SJSA1 (cell line): Measurements from ENCODE around the gene PRM2. TPM values are rescaled to one million over a fixed set of nuclear protein-coding genes. Genes with fewer than 3 reads are reported as not detected.

Experiments
- DNase-seq, 2 experiments: peaks; one replicate each; pipeline ENCODE4 v3.0.0-alpha.2; 2015 to 2020; ENCODE audit warnings: low spot score in 2 of 2, low read depth in 1 of 2
- H3K27ac ChIP-seq: fragments of 250-450 bp; sonication (Bioruptor Pico); 2 replicates; pipeline ENCODE4 v1.5.1; 2020; ENCODE audit warnings: mild to moderate bottlenecking, moderate library complexity
- H3K27me3 ChIP-seq: fragments of 250-450 bp; sonication (Bioruptor Pico); replicated peaks from 2 replicates; pipeline ENCODE4 v1.5.1; 2020; ENCODE audit warnings: mild to moderate bottlenecking, moderate library complexity
- H3K36me3 ChIP-seq: fragments of 250-450 bp; sonication (Bioruptor Pico); 2 replicates; pipeline ENCODE4 v1.5.1; 2020; ENCODE audit warnings: mild to moderate bottlenecking
- H3K4me1 ChIP-seq: fragments of 250-450 bp; sonication (Bioruptor Pico); replicated peaks from 2 replicates; pipeline ENCODE4 v1.6.1; 2021; ENCODE audit warnings: mild to moderate bottlenecking
- H3K4me3 ChIP-seq: fragments of 250-450 bp; sonication (Bioruptor Pico); 2 replicates; pipeline ENCODE4 v1.5.1; 2020; ENCODE audit warnings: mild to moderate bottlenecking
- H3K9me3 ChIP-seq: fragments of 250-450 bp; sonication (Bioruptor Pico); replicated peaks from 2 replicates; pipeline ENCODE4 v1.5.1; 2020; ENCODE audit warnings: mild to moderate bottlenecking
- total RNA-seq: library from RNA; depleted of rRNA; stranded (reverse); fragments of >200 nt; shearing (Covaris generic); gene quantifications from 2 replicates; pipeline ENCODE4 v1.2.3, GENCODE V29; 2014

PRM2 gene
- total RNA-seq, 1 experiment from 2014 or later: not detected

DNA sequence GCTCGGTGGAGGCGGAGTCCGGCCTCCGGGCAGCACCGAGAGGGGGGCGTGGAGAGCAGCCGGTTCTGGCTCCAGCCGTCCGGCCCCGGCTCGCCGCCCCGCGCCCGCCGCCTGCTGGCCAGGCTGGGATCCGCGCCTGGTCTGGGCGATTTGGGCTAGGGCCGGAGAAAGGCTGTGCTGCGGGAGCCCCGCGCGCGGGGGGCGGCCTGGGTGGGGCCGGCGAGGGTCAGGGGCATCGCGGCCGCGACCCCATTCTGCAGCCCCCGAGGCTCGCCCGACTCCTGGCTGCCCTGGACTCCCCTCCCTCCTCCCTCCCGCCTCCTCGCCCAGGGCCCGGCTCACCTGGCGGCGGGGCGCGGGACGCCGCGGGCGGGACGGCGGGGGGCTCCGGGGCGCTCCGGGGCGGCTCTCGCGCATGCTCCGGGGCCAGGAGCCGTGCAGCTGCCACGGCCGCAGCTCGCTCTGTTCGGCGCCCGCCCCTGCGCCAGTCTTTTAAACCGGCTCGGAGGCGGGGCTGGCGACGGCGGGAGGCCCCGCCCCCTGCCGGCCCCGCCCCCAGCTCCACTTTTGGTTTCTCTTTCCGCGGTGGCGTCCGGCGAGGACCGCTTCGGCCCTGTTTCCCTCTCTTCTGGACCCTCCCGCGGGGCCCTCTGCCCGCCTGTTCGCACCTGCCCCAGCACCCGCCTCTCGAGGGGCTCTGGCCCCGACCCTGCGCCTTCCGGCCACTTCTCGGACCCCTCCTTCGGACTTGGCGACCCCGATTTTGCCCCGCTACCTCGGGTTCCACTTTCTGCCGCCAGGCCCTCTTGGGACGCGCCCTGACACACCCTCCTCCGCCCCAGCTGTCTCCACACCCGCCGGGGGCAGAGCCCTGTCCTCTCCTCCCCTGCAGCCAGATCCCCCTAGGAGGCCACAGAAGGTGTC, 20.3 kb downstream of the PRM2 start, which contains the start of gene SOCS1:
TSS of gene SOCS1 (minus strand) at position 468 of the 924 bp plus-strand sequence. CDS start 726 bp downstream, outside the sequence.
- peaks cover 57% of the 10 kb centered on the region for H3K4me1 ChIP-seq
- peaks cover 49% of the 10 kb centered on the region for H3K36me3 ChIP-seq
- H3K27ac ChIP-seq: peak within 1 kb of the TSS; percentile 96
- H3K4me3 ChIP-seq: peak within 1 kb of the TSS; percentile 80
- DNase-seq: peak; percentile 88 to 97
- no peaks in the 10 kb centered on the region for H3K9me3 ChIP-seq
- H3K27me3 ChIP-seq: no peaks in the 10 kb centered on the region

DNA sequence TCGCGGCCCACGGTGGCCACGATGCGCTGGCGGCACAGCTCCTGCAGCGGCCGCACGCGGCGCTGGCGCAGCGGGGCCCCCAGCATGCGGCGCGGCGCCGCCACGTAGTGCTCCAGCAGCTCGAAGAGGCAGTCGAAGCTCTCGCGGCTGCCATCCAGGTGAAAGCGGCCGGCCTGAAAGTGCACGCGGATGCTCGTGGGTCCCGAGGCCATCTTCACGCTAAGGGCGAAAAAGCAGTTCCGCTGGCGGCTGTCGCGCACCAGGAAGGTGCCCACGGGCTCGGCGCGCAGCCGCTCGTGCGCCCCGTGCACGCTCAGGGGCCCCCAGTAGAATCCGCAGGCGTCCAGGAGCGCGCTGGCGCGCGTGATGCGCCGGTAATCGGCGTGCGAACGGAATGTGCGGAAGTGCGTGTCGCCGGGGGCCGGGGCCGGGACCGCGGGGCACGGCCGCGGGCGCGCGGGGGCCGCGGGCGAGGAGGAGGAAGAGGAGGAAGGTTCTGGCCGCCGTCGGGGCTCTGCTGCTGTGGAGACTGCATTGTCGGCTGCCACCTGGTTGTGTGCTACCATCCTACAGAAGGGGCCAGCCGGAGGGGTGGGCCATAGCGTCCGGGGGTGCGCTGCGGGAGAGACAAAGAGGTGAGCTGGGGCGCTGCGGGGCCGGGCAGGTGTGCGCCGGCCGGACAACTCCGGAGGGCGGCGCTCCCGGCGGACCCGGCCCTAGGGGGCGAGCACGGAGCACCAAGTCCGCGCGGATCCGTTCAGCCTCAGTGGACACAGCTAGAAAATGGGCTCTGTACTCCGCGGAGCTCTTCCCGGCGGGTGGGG, 21.2 kb downstream of the PRM2 start:
- H3K27me3 ChIP-seq: no peaks in the 10 kb centered on the region
- peak overlapping the region; percentile 80 for H3K4me3 ChIP-seq
- H3K4me1 ChIP-seq: peaks cover 57% of the 10 kb centered on the region
- H3K9me3 ChIP-seq: no peaks in the 10 kb centered on the region
- DNase-seq: peak in 1 of 2 experiments; percentile 42
- H3K27ac ChIP-seq: no peak overlapping the region
- H3K36me3 ChIP-seq: peaks cover 49% of the 10 kb centered on the region

DNA sequence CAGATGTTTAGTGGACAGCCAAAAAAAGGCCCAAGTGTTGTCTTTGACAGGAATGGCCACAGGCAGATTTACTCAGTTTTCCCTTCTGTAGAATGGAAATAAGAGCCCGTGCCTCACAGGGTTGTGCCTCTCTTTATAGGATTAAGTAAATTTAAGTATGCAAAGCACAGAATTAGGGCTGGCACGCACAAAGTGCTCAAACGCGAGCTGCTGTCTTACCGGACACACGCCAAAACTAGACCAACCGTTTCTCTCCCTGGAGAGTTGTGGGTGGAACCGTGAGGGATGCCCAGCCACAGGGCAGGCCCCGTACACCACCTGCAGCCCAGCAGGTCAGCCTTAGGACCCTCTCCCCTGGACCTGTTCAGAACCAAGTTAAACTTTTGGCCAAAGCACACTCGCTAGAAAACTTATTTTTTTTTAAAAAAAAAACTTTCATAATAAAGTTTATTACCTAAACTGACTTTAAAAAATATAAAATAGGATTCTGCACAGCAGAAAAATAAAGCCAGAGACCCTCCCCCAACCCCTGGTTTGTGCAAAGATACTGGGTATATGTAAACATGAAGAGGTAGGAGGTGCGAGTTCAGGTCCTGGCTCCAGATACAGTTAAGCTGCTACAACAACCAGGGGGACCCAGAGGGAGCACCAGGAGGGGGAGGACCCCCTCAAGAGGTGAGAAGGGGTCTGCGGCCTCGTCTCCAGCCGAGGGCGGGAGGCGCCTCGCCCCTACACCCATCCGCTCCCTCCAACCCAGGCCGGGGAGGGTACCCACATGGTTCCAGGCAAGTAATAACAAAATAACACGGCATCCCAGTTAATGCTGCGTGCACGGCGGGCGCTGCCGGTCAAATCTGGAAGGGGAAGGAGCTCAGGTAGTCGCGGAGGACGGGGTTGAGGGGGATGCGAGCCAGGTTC, 22.0 kb downstream of the PRM2 start:
- peak in 1 of 2 experiments; percentile 30 for DNase-seq
- peaks cover 49% of the 10 kb centered on the region for H3K36me3 ChIP-seq
- H3K27me3 ChIP-seq: no peaks in the 10 kb centered on the region
- H3K9me3 ChIP-seq: no peaks in the 10 kb centered on the region
- no peak overlapping the region for H3K27ac ChIP-seq
- peaks cover 57% of the 10 kb centered on the region for H3K4me1 ChIP-seq
- peak overlapping the region; percentile 80 for H3K4me3 ChIP-seq

DNA sequence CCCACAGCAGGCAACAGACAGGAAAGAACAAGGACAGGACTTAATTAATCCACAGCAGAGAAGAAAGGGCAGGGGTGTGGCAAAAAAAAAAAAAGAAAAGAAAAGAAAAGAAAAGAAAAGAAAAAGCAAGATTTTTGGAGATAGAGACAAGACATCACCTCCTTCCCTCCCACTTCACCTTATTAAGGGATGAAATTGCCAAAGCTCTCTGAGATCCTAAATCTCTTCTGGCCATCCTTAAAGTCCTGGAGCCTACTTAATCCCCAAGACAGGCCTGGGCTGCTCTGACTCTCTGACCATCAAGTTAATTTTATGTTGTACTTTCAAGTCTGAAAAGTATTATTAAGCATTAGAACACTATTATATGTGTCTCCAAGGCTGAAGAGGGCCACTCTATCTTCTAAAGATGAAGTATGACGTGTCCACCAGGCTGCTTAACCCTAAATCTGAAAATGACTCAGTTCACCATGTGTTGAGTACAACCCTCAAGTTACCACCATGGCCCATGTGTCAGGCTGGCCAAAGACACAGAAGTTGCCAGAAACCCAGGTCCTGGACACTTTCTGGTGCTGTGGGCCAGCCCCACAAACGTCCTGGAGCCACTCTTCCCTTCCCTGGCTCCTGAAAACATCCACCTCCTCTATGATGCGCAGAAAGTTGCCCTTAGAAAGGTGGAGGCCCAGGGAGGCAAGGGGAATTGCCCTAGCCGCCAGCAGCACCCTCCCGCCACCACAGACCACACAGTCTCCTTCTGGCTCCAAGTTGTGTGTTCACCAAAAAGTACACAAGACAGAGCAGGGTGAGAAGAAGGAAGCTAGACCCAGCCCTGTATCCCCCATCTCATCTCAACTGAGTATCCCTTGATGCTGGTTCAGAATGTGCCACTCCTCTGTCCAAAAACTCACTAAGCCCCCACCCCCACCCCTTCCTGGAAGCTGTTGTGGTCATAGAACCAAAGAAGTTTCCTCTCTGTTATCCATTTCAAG, 23.0 kb downstream of the PRM2 start:
- Histone ChIP-seq H3K27ac (no peak overlapping the region), H3K27me3 (no peaks in the 10 kb centered on the region), H3K4me3 (peak overlapping the region; percentile 80; the same call in 1 of the 2 replicates), H3K36me3 (peaks cover 49% of the 10 kb centered on the region), H3K4me1 (peaks cover 47% of the 10 kb centered on the region), H3K9me3 (no peaks in the 10 kb centered on the region)
- DNase-seq: no peak

DNA sequence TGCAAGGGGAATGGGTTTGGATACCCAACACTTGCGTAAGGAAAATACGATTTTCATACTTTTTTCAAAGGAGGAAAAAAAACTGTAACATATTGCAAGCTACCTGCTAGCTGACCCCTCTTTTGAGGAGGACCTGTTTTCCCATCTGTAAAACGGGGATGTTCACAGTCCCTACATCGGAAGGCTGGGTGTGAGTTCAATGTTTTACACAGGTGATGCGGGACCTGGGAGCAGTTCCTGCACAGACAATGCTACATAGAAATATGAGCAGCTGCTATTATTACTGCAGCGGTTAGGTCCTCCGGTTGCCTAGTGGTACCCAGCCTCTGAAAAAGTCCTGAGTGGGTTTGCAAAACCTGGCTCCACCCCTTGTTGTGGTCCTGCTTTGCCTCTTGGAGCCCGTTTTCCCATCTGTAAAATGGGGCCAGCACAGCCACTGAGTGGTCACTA, 23.8 kb downstream of the PRM2 start:
- H3K27ac ChIP-seq: no peak overlapping the region
- DNase-seq: no peak

DNA sequence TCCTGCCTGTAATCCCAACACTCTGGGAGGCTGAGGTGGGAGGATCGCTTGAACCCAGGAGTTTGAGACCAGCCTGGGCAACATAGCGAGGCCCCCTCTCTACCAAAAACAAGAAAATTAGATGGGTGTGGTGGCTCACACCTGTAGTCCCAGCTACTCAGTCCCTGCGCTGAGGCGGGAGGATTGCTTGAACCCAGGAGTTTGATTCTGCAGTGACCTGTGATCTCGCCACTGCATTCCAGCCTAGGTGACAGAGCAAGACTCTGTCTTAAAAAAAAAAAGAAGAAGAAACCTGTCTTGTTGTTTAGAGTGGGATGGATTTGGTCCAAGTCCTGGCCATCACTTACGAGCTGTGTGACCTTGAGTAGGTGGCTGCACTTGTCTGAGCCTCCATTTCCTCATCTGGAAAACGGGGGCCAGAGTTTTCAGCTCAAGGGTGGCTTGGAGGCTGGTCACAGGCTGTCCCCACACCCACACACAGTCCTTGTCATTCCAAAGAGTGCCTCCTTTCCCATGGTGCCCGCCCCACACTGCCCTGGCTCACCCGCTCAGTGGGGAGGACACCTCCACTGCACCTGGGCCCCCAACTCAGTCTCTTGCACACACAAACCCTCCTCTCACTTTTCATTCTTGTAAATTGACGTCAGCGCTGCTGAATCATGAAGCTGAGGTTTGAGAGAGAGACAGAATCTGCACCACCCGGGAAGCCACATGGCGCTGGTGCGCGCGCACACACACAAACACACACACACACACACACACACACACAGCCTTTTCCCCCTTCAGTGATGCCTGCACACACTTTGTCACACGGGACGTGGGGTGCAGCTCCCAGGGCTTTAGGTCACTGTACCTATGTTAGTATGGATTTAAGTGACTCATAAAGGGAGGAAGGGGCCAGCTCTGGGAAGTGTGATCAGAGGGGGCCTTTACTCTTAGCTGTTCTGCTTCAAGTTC, 24.5 kb downstream of the PRM2 start:
- Histone ChIP-seq H3K4me1 (peaks cover 36% of the 10 kb centered on the region), H3K27ac (no peak overlapping the region), H3K27me3 (no peaks in the 10 kb centered on the region), H3K36me3 (peaks cover 49% of the 10 kb centered on the region), H3K9me3 (no peaks in the 10 kb centered on the region), H3K4me3 (no peak overlapping the region)
- peak in 1 of 2 experiments; percentile 31 for DNase-seq

More for the DNA sequence above, 23.8 kb downstream of the PRM2 start:
- H3K9me3 ChIP-seq: no peaks in the 10 kb centered on the region
- H3K4me1 ChIP-seq: peaks cover 43% of the 10 kb centered on the region
- H3K4me3 ChIP-seq: no peak overlapping the region
- no peaks in the 10 kb centered on the region for H3K27me3 ChIP-seq
- H3K36me3 ChIP-seq: peaks cover 49% of the 10 kb centered on the region

DNA sequence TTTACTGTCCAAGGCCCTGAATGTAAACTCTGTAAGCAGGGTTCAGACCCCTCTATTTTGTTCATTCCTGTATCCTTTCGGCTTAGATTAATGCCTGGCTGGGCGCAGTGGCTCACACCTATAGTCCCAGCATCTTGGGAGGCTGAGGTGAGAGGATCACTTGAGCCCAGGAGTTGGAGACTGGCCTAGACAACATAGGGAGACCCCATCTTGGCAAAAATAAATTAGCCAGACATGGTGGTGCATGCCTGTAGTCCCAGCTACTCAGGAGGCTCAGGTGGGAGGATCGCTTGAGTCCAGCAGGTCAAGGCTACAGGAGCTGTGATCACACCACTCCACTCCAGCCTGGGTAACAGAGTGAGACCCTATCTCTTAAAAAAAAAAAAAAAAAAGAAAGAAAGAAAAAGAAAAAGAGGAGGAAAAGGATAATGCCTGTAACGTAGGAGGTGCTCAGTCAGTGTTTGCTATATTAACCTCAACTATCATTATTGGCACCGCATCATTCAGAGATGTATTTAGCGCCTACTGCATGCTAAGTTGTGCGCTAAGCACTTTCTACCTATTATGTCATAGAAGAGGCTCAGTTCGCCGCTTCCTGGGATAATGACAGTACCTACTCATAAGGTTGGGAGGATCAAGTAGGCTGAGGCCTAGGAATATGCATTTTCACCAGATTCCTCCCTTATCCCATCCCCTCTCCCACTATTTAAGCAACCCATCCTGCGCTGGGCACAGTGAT, 25.3 kb downstream of the PRM2 start:
- Histone ChIP-seq H3K4me3 (no peak overlapping the region), H3K27me3 (no peaks in the 10 kb centered on the region), H3K36me3 (peaks cover 46% of the 10 kb centered on the region), H3K9me3 (no peaks in the 10 kb centered on the region), H3K4me1 (peaks cover 32% of the 10 kb centered on the region), H3K27ac (no peak overlapping the region; the same call in 1 of the 2 replicates)
- no peak for DNase-seq

DNA sequence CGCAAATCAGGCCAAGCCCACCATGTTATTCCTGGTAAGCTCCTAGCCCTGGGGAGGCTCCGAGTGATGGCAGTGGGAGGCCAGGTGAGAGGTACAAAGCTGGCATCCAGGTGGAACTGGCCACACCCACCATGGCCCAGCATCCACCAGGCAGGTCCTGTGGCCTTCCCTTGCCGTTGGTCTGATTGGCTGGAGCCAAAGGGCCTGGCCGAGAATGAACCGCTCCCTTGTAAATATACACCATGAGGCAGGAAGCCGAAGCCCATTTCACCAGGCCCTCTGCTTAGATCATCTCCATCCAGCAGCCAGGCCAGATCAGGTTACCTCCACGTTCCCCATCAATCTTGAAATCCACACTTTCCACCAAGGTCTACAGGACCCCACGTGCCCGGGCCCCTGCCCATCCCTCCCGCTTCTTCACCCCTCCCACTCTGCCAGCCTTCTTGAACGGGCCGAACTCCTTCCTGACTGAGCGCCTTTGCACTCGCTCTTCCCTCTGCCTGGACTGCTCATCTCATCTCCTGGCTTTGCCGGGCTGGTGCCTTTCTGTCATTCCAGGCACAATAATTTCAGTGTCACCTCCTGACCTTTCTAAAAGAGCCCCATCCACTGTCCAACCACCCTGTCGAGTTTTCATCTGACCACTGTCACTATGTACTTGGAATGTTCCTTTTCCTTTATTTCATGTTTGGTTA, 26.0 kb downstream of the PRM2 start:
- no peak overlapping the region for H3K4me3 ChIP-seq
- peaks cover 32% of the 10 kb centered on the region for H3K4me1 ChIP-seq
- H3K9me3 ChIP-seq: no peaks in the 10 kb centered on the region
- DNase-seq: no peak
- H3K27ac ChIP-seq: no peak overlapping the region; the same call in 1 of the 2 replicates
- H3K27me3 ChIP-seq: no peaks in the 10 kb centered on the region
- H3K36me3 ChIP-seq: peaks cover 41% of the 10 kb centered on the region

DNA sequence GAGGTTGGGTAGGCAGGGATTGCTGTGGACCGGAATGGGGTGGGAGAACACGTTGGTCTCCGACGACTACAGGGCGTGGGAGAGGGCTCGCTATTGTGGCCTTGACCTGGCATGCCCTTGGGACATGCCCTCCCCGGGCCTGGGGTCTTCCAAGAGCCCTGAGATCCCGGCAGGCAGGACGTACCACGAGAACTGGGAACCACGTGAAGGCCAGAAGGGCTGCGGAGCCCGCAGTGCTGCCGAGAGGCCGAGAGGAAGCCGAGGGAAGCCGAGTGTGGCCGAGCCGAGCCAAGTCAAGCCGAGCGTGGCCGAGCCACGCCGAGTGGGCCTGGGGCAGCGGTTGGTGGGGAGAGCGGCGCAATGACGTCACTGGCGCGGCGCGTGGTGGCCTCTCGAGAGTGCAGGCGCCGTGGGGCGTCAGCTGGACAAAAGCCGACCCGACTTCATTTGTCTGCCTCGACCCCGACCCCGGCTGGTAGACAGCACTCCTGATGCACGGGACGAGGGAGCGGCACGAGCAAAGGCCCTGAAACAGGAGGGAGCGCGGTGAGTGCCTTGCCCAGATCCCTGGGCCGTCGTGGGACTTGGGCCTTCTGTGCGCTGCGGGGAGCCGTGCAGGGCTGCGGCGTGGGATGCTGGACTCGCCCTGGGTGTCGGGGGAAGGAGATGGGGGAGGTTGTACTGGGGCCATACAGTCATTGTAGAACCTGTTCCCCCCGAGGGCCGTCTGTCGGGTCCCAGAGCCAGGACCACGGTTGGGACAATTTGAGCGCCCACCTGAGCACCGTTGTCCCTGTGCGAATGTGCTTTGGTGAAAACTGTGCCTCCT, 26.8 kb downstream of the PRM2 start:
- H3K36me3 ChIP-seq: peaks cover 33% of the 10 kb centered on the region
- H3K27ac ChIP-seq: no peak overlapping the region
- DNase-seq: no peak
- peaks cover 24% of the 10 kb centered on the region for H3K4me1 ChIP-seq
- H3K4me3 ChIP-seq: no peak overlapping the region
- no peaks in the 10 kb centered on the region for H3K9me3 ChIP-seq
- no peaks in the 10 kb centered on the region for H3K27me3 ChIP-seq

DNA sequence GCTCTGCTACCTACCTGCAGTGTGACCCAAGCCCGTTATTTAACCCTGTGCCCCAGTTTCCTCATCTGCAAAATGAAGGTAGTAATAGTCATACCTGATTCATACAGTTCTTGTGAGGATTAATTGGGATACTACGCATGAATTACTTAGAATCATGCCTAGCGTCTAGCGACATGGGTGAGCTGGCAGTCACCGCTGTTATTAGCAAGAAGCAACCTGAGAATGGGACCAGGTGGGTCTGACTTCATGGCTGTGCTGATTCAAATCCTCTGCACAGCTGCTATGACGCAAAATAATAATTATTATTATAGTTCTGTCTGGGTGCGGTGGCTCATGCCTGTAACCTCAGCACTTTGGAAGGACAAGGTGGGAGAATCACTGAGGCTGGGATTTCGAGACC, 28.1 kb downstream of the PRM2 start:
- H3K4me3 ChIP-seq: no peak overlapping the region
- peaks cover 11% of the 10 kb centered on the region for H3K4me1 ChIP-seq
- H3K36me3 ChIP-seq: peaks cover 20% of the 10 kb centered on the region
- H3K9me3 ChIP-seq: no peaks in the 10 kb centered on the region
- no peak overlapping the region for H3K27ac ChIP-seq
- H3K27me3 ChIP-seq: no peaks in the 10 kb centered on the region
- no peak for DNase-seq
